Activated T-cell treated with anti-CD3 and anti-CD28 coated beads for 4 hours (primary cell): Measurements from ENCODE around the gene LRSAM1.

Experiments used
- DNase-seq: peaks from one replicate; pipeline ENCODE4 v3.0.0-alpha.2; 2020

The LRSAM1 gene

DNA sequence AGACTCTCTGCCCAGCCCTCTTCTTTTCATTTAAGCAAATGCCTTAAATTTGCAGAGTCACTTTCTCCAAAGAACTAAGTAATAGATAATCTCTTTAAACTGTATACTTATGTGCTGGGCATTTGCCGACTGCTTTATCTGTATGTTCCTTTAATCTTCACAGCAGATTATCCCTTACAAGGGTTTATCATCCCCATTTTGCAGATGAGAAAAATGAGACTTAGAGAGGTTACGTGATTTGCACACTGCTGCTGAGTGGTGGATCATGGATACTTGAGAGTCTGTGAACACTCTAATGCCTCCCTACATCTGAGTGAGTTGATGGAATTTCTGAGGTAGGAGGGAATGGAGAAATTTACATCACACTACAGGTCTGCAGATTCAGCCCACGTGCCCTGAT is 23.0 kb upstream of the LRSAM1 start:
- DNase-seq = no peak

- no peak for DNase-seq
Observed at GRCh38 chr9:127430415-127430814, 20.9 kb upstream of the LRSAM1 start.

DNA sequence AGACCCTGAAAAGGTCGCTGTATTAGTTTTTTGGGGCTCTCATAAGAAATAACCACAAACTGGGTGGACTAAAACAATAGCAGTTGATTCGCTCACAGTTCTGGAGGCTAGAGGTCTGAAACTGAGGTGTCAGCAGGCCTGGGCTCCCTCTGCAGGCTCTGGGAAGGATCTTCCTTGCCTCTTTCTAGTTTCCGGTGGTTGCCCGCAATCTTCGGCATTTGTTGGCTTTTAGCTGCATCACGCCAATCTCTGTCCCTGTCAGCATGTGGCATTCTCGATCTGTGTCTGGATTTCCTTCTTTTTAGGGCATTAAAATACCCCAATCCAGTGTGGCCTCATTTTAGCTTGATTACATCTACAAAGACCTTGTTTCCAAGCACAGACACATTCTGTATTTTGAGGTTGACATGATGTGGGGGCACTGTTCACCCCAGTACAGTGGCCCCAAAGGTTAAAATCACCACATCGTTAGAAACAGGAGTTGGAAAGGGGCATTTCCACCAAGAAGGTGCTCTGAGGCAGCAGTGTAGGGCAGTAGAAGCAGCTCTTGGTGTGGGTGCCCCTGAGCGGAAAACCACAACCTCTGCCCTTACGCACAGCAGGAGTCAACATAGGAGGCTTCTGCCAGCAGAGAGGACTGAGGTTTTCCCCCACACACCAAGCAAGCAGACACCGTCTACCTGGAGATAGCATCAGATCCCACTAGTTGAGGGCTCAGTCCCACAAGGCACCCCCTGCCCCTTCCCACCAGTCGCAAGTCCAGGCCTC is 13.6 kb upstream of the LRSAM1 start:
- DNase-seq = no peak

DNA sequence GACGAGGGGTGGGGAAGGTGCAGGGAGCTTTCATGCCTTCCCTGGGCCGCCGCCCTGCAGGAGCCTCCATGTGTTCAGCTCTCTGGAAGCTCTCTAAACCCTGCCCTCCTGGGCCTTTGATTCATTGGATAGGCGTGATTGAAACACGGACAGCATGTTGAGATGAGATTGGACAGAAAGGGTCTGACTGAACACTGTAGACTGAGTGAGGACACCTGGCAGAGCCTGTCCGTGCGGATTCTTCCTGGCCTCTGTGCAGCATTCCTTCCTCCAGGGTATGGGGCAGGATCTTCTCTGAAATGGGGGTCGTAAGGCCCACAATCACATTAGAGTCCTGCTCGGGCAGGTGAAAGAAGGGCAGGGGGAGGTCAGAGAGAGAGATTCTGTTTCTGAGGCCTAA is 12.9 kb upstream of the LRSAM1 start:
- no peak for DNase-seq

DNA sequence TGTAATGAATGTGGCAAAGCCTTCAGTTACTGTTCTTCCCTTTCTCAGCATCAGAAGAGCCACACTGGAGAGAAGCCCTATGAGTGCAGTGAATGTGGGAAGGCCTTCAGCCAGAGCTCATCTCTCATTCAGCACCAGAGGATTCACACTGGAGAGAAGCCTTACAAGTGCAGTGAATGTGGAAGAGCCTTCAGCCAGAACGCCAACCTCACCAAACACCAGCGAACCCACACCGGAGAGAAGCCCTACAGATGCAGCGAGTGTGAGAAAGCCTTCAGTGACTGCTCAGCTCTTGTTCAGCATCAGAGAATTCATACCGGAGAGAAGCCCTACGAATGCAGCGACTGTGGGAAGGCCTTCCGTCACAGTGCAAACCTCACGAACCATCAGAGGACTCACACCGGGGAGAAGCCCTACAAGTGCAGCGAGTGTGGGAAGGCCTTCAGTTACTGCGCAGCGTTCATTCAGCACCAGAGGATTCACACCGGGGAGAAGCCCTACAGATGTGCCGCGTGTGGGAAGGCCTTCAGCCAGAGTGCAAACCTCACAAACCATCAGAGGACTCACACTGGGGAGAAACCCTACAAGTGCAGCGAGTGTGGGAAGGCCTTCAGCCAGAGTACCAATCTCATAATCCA is 6.9 kb upstream of the LRSAM1 start:
- no peak for DNase-seq

DNA sequence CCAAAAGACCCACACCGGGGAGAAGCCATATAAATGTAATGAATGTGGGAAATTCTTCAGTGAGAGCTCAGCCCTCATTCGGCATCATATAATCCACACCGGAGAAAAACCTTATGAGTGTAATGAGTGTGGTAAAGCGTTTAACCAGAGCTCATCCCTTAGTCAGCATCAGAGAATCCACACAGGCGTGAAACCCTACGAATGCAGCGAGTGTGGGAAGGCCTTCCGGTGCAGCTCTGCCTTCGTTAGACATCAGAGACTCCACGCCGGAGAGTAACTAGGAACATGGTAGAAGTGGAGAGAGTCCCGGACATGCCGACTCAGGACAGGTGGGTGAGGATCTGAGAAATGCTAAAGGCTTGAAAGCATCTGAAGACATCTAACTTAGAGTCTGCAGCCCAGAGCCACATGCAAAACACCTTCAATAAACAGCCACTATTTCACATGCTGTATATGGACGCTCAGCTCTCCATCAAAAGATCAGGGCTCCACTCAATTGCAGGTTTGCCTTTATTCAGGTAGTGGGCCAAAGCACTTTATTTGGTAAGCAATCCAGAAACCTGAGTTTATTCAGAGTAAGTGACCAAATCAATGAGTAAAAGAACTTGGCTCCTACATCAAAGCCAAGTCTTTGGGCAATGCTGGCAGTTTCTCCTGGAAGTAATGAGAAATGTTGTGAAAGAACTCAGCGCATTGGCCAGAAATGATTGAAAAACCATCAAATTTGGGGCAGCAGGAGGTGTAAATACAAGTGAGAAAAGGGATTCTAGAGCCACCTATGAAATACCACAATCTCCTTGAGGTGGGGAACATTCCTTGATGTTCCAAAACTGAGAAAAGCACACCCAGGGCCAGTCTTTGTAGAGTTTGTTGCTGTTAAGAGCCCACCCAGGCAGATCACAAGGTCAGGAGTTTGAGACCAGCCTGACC is 6.1 kb upstream of the LRSAM1 start:
- DNase-seq = no peak

GRCh38 chr9:127445851-127446712 is 5.2 kb upstream of the LRSAM1 start:
- no peak for DNase-seq

DNA sequence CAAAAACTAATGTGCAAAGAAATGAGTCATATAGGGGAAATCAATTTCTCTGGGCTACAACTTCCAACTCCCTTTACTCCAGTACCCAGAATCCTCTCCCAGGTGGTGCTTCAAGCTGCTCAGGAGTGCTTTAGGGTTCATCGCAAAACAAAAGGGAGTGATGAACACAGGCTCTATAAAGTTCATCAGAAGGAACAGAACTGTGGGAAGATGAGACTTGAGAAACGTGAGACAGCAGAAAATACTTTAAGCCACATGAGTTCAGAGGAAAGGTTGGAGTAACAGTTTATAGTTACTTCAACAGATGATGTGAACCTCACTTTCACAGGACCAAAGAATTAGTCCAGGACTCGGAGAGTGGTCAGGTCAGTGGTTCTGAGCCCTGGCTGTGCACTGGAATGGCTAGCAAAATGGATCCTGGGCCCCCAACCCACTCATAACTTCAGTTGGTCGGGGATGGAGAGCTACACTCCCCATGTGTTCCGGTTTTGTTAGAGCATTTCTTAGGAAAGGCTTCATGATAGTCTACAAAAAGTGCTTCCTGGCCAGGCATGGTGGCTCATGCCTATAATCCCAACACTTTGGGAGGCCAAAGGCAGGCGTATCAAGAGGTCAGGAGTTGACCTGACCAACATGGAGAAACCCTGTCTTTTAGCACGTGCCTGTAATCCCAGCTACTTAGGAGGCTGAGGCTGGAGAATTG is 4.4 kb upstream of the LRSAM1 start:
- no peak for DNase-seq

DNA sequence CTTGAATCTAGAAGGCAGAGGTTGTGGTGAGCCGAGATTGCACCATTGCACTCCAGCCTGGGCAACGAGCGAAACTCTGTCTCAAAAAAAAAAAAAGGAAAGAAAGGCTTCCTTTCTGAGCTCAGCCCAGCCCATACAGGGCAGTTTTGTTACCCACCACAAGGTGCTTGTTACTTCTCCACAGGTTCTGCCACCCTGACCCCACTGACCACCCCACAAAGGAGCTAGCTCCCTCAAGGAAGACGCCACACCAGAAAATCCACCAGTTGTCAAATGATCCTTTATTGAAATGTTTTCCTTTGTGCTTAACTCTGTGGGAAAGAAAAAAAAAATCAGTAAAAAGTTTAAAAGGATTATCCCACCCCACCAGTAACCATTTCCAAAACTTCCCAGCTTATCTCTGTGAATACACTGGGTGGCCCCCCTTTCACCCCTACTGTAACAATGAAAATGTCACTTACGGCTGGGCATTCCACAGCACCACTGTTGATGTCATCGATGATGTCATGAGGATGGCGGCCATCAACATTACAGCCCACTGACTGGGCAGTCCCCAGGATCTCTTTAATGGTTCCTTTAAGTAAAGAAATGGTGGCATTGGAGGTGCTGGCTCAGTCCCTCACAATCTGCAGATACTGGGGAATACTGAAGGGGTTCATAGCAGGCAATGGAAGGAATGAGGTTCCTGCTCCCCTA is 3.7 kb upstream of the LRSAM1 start:
- no peak for DNase-seq

- DNase-seq = no peak
Observed at GRCh38 chr9:127448112-127448805, 3.1 kb upstream of the LRSAM1 start.

DNA sequence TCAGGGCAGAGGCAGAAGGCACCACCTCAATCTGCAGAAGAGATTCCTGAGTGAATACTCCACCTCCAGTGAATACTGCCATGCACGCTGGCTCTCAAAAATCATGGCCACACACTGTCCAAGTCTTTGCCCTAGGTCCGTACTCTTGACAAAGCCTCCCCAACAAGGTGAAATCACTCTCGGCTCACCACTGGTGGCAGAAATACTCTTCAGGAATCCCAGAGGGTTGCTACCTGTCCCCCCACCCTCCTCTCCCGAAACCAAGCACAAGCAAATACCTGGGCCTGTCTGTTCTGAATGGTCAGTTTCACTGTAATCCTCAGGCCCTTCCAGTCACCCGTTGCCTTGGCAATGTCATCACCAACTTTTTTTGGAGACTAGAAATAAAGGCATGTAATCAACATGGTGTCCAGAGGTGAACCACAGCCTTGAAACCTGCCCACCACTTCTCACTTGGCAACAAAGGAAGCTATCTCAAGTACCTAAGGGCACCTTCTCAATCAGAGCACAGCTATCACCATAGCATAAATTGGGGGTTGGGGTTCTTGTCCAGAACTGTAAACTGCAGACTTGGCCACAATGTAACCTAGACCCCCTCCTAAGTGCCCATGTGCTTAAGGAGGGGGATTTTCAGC is 1.9 kb upstream of the LRSAM1 start:
- no peak for DNase-seq

- no peak for DNase-seq
Observed at GRCh38 chr9:127450243-127450760, 1.0 kb upstream of the LRSAM1 start.

GRCh38 chr9:127451608-127451857 is 223 bp downstream of the LRSAM1 start:
- no peak for DNase-seq

GRCh38 chr9:127451858-127452656 is 747 bp downstream of the LRSAM1 start:
- DNase-seq = no peak

DNA sequence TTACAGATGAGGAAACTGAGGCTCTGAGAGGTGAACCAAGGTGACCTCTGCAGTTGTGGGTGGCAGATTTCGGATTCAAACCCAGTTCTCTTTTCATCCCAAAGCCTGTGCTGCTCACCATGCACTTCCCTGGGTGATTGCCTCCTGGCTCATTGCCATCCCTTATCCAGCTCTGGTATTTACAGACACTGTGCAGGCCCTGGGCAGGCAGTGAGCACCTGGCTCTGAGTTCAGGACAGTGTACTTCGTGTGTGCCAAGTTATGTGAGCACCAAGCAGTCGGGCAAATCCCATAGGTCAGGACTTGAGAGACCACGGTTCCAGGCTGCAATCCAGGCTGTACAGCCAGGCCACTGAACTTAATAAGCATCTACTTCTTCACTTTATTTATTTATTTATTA is 1.4 kb downstream of the LRSAM1 start:
- no peak for DNase-seq

- DNase-seq = no peak
Observed at GRCh38 chr9:127455324-127455992, 4.1 kb downstream of the LRSAM1 start.

GRCh38 chr9:127457191-127457878 is 6.0 kb downstream of the LRSAM1 start:
- DNase-seq = no peak

- DNase-seq = no peak
Observed at GRCh38 chr9:127458921-127459320, 7.6 kb downstream of the LRSAM1 start.
